Stimulated activated CD8-positive, alpha-beta memory T cell treated with anti-CD3 and anti-CD28 coated beads, Interleukin-7, amount 100 ng/mL, for 4 hours (primary cell): ENCODE results near the gene MYH9.
A peak's percentile ranks its signal among the peaks of the same experiment; 100 is the strongest.

Experiments used
- DNase-seq, 2 donors: peaks; one replicate each; pipeline ENCODE4 v3.0.0-alpha.2; 2020; ENCODE audit warnings: low read depth in 2 of 2

Gene MYH9

DNA sequence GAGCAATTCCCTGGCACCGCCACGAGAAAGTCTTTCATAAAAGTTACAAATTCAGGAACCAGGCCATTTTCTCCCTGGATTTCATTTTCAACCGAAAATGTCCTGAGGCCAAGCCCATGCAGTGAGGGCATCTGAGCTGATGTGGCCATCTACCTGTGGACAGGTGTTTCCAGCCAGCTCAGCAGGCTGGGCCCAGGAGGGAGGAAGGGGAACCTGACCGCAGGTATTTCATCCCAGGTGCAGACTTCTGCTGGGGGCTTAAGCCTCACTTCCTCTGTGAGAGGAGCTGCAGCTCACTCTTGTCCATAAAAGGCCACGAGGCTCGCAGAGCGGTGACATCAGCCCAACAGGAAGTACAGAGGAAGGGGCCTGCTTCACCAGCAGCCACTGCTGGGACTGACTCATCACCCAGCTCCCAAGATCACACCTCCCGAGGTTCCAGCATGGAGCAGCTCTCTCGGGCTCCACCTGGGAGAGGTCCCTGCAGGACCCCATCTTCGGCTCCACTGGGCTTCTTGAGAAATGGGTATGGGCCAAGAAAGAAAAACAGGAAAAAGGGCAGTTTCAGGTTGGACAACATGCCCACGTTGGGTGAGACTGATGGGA, 56.4 kb downstream of the MYH9 start:
- DNase-seq, result peak; percentile 76 to 77

DNA sequence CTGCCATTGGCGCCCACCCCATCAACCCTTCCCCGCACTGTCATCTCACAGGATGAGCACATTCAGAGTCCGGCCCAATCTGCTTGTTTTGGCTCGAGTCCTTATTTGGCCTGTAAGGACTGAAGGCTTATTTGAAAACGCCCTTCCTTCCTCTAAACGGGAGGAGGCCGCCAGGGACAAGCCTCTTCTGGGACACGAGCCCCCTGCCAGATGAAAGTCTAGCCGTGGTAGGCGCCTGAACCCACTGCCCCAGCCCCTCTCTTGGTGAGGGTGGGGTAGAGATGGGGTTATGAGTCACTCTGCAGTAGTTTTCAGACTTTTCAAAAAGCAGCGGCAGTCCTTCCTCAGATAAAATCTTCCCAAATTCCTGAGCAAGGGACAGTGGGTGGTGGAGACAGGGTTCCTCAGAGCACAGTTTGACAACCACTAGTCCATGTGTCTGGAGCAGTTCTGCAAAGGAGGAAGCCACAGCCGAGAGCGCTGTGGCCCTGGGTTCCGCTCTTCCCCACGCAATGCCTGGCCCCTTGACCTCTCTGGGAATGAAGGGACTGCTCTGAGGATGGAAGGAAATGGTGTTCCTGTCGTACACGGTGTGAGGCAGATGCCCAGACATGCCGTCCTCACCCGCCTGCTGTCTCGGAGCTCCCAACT, 57.0 kb downstream of the MYH9 start:
- no peak for DNase-seq

DNA sequence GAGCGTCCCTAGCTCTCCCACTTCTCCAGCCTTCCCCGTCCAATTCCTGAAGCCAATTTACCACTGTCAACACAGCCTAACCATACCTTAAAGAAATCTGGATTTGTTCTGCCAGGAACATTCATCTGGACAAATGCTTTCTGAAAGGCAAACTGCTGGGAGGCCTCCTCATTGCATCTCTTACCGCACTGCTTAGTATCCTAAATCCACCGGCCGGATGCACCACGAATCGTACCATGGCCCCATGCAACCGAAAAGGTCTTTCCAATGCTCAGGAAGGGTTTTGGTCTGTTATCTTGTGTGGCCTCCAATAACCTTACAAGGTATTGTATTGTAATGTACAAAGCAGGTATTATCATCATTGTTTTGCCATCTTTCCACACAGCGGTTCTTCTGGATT, 57.6 kb downstream of the MYH9 start:
- no peak for DNase-seq

DNA sequence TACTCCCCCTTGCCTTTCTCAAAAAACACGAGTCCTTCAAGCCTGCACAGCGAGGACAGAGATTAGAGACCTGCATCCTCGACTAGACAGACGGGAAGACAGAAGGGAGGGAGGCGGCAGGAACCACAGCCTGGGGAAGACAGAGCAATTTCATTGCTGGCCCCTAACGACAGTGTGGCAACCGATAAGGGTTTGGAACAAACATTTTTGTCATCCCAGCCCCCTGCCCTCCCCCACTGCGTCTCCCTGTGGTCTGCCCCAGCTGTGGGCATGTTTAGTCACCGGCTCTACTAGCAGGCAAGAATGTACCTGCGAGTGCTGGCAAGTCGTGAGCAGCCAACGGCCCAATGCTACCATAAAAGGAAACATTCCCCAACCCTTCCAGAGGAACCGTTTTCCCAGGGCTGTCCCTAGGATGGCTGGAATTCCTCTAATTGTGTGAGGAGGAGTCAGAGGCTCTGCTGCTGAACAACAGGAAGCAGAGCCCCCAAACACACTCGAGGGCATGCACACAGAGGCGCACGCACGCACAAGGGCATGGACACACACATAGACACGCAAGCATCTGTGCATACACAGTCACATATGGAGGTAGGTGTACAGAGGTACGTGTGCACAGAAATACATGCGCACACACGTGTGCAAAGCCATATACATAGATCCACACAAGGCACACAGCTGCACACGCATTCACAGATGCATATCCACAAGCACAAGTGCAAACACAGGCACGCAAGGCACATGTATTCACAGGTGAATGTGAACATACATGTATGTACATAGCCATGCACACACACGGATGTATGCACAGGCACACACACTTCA, 58.3 kb downstream of the MYH9 start:
- peak; percentile 82 to 85 for DNase-seq

DNA sequence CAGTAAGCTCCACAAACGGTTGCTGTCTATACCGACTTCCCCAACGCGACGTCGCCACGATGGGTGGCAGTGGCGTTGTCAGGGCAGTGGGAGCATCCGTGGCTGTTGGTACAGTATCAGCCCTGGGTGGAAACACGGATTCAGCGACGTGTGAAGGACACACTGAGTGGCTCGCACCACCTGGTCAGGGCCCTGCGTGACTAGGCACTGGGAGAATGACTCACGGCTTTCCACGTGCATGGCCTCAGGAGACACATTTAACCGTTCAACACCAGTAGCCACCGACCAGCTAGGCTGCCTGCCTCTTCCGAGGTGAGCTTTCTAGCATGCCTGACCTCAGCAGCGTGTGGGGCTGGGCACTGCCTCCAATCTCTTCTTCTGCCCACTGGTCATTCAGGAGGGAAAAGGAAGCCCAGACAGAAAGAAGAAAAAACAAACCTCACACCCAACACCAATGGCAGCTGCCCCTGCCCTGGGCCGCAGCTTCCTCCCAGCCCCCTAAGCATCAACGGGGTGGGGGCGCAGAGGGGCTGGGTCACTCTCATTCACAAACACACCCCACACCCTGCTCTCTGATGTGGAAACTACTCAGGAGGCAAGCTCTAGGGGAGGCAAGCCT, 59.0 kb downstream of the MYH9 start:
- peak in 1 of 2 donors; percentile 62 for DNase-seq

DNA sequence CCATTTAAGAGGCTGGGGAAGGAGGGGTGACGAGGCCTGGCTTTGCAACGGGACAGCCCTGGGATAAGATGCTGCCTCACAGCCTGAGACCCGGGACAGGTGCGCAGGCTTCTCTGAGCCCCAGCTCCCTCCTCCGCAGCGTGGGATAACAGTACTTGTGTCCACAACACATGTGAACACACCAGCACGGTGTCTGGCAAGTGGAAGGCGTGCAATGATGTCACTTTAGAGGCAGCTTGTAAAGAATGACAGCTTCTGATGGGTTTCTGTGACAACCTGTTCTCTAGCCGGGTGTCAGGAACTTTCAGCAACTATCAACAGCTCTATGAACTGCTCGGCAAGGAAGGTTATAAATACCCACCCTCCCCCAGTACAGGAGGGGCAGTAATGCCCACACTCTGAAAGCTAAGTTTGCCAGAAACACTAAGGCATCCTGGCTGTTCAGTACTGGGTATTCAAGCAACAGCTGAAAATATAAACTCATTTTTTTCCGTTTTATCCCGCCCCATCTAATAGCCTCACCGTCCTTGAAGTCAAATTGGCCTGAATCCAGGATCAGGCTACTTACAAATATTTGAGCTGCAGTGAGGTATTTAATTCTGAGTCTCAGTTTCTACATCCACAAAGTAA, 59.7 kb downstream of the MYH9 start:
- no peak for DNase-seq

DNA sequence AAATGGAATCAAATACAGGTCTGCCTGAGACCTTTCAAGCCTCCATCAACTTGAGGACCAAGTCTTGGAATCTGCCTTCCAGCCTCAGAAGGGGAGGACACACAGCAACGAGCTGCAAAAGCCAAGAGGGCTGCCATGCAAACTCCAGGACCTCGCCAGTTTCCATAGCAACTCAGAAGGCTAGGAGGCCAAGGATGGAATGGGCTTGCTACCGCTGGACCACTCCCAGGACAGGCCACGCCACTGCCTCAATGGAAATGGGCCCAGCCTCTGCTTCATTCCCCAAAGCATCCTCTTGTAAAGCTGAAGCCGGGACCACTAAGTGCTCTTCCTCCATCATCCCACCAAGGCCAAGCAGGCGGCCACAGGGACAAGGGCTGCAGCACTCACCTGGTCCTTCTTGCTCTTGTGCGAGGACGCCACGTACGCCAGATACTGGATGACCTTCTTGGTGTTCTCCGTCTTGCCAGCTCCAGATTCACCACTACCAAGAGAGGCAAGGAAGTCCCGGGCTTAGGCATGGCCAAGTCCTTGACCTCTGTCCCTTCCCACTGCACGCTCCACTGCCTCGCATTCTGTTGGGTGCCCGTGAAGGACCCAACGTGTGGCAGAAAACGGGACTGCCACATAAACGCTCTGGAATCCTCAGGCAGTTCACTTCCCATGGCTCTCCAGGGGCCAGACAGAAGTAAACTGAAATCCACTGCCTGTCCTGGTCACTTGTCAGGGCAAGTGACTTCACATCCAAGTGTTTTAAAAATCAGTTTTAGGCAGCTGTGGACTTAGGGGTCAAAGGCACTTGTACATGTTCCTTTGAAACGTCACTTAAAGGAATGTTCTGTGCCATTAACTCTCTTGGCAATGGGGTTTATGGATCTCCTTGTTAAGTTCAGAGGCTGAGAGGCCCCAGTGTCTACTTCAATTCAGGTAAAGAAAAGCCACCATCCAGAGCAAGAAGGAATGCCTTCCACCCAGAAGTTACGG, 61.3 kb downstream of the MYH9 start:
- no peak for DNase-seq

DNA sequence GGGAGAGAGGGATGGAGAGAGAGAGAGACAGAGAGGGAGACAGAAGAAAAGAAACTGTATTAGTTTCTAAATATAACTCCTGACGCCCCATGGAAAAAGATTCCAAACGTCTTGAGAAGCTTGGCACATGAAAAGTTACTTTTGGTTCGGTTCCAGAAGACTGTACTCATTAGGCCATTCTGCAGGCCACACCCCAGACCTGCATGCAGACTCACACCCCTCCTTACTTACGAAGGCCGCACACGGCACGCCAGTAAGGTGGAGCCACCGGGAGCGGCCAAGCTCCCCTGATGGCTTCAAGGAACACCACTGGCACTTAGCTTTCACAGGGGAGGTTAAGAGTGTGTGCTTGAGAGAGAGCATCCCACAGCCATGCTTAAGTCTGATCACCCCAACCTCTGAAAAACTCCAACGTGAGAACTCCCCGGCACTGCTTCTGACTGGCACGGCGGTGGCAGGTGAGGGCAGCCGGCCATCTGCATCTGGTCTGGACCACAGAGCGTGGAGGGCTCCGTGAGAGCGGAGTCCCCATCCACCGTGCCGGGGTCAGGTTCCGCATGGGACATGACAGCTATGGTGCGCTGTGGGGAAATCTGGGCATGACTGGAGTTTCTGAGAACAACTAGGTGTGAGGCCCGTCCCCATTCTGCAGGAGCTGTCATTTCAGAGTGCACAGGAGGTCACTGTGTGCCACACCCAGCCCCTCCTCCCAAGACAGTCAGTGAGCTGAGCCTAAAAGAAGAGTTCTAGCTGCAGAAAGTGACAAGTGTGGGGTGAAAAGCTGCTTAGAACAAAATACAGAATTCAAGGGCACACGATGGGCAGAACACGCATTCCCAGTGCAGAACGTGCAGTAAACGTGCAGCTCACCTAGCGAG, 62.4 kb downstream of the MYH9 start:
- DNase-seq, result no peak

DNA sequence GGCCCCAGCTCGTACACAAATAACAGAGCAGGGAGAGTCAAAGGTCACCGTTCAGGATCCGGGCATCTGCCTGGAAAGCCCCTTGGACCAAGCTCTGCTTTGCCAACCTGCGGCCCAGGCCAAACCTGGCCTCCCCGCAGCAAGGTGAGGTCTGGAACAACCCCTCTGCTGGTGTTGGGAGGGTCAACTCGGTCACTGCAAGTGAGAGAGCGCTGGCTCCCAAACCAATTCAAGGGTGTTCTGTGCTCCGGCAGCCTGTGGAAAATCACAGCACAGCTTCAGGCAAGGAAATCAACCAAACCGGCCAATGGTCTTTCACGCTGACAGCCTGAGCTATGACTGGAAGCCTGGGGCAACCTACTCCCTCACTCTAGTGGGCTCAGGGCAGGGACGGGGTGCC, 63.4 kb downstream of the MYH9 start:
- DNase-seq, result no peak

DNA sequence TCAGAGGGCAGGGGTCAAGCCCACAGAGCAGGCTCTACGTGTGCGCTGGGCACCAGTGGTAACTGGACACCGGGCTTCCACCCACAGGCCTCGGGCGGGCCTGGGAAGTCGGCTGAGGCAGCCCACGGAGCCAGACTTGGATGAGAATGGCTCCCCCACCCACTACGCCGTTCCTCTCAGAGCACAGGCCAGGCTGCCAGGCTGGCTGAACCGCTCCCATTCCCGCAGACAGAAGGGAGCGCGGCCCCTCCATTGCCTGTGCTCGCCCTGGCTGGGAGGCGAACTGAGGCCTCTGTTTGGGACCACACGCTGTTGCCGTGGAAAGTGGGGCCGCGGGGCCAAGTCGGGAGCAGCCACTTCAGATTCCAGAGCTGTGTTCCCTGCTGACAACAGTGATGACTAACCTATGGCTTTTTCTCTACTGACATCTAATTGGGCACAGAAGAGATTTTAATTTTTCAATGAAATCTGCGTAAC, 63.9 kb downstream of the MYH9 start:
- DNase-seq, result no peak

DNA sequence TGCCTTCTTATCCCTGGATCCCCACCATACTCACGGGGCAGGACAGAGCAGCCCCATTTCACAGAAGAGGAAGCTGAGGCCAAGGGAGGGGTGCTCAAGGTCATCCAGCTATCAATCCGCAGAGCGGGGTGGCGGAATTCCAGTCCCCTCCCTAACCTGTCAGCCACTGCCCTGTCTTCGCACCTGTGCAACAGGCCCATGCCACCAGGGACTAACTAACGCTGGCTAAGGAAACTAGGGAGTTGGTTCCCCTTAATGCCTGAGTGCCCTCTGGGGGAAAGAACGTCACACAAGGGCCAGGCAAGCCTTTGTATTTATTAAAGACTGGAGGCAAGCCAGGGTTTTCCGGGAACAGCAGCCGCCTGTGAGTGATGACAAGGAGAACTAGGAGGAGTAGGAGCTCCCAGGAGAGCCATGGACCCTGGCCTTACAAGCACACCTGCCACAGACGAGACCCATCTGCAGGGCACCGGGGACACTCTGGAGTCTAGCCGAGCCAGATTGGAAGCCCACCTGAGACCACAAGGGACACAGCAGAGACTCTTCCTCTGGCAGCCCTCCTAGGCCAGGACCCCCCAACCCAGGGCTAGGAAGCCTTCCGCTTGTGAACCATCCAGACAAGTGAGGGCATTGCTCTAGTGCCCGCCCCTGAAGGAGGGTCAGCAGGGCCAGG, 64.4 kb downstream of the MYH9 start:
- no peak for DNase-seq

DNA sequence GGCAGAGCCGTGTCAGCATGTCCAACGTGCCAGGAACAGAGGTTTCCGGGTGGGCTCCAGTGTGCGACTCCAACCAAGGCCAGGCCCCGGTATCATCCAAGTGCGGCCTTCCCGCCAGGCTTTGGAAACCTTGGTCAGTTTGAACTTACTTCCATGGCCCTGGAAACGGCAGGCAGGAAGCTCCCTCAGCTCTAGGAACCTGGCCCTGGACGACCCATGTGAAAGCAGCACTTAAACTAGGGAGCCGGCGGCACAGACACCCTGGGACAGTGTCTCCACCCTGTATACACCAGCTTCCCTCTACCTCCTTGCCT, 65.2 kb downstream of the MYH9 start:
- no peak for DNase-seq

DNA sequence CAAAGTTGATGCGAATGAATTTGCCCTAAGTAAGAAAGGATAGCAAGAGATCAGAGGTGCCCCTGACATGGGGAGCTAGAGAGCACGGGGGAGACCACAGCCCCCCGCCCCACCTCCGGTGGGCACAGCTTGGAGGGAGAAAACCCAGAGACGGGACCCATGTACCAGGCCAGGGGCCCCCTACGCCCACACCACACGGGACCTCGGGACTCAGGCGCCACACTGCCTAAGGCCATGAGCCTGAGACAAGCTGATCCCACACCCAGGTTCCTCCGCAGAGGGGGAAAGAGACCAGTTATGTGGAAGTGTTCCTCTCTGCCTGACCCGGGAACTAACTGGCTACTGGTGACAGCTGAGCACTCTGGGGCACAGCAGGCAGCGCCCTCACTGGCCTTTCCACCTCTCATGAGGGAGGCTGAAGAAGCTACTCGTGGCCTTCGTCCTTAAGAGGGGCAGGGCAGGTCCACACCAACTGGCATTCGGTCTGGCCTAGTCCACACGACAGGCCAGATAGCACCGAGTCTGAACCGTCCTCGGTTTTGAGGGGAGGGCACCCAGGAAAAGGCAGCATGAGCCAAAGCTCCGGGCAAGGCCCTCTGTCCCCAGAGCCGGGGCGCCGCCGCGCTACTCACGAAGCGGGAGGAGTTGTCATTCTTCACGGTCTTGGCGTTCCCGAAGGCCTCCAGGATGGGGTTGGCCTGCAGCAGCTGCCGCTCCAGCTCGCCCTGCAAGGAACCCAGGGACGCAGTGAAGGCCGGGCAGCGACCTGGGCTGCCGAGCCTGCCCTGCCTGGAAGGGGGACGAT, 65.8 kb downstream of the MYH9 start:
- no peak for DNase-seq

DNA sequence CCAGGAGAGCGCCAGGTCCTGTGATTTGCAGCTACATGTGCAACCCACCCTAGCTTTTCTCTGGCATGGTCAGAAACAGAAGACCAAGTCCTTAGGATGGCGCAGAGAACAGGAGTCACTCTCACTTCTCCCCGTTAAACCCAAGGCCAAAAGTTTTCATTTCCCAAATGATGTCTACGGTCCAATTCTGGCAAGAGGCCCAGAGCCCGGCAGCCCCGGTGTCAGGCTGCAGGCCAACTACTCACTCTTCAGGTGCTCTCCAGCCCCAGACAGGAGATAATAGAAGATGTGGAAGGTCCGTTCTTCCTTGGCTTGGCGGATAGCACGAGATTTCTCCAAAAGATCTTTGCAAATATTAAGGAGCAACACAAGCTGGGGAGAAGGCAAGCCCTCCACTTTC, 67.2 kb downstream of the MYH9 start:
- DNase-seq, result no peak

DNA sequence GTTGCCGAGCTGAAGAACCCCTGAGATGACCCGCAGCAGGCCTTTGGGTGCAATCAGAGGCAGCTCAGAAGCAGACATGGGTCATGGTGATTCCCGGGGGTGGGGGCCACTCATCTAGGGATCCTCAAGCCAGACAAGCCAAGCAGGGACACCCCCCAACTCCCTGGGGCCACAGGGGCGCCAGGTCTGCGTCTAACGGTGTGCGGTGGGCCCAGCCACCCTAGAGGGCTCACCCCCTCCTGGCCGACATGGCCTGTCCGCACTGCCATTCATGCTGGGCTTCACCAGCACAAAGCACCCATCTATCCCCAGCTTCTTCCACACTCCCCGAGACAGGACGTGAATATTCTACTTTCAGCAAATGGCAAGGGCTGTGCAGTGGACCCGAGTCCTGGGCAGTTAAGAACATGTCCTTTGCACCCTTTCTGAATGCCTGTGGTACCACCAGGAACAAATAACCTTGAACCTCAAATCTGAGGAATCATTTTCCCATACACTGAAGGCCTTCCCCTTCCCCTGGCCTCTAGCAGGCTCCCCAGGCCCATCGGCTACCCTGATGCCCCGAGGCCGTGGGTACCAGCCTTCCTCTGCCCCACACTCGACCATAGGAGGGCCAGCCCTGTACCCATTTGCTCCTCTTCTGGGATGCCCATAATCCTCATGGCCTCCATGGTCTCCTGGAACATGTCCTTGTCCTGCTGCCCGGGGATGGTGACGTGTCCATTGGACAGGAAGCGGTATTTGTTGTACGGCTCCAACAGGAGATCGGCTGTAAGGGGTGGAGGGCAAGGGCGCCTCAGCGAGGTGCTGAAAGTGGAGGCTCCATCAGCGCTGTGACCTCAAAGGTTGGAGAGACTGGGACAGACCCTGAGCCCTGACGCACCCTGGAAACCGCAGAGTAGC, 67.9 kb downstream of the MYH9 start:
- no peak for DNase-seq

DNA sequence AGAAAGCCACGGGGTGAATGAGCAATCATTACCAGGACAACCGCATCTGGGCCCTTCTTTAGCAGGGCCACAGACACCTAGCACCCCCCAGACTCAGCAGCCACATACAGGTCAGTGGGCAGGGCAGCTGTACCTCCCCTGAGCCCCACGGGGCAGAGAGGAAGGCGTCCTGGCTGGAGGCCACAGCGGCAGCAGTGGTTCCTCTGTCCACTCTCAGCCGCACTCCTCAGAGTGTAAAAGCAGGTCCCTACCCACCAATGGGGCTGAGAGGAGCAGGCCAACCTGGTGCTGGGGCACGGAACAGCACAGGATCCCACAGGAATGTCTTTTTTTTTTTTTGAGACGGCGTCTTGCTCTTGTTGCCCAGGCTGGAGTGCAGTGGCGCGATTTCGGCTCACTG, 69.3 kb downstream of the MYH9 start:
- no peak for DNase-seq

DNA sequence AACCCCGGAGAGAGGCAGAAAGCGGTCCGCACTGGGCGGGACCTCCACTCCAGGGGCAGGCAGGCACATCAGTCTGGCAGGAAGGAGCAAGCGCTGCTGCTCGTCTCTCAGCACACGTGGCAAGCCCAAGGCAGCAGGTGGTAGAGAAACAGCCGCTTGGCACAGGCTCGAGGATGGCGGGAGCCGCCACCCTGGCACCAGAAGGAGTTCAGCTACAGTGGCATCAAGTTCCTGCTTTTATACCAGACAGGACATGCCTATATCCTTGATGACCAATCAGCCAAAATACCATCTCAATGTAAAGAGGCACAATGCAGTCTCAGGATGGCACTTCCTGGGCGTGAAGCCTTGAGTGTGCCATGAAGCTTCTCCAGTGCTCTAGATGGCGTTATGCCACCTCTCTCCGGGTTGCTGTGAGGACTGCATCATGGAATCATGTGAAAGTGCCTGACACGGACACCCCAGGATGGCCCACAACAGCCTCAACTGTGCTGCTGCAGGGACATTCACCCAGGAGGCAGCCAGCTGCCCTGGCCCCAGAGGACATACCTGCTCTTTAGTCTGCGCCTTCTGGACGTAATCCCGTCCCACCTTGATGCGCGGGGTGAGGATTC, 70.0 kb downstream of the MYH9 start:
- no peak for DNase-seq
